ENCODE data around the gene LRRC27.
"Not testable (repeated sequence)": the region's sequence is repeated elsewhere in the genome, so short reads cannot be mapped to it uniquely, and the experiment has no call there.

The LRRC27 gene

DNA sequence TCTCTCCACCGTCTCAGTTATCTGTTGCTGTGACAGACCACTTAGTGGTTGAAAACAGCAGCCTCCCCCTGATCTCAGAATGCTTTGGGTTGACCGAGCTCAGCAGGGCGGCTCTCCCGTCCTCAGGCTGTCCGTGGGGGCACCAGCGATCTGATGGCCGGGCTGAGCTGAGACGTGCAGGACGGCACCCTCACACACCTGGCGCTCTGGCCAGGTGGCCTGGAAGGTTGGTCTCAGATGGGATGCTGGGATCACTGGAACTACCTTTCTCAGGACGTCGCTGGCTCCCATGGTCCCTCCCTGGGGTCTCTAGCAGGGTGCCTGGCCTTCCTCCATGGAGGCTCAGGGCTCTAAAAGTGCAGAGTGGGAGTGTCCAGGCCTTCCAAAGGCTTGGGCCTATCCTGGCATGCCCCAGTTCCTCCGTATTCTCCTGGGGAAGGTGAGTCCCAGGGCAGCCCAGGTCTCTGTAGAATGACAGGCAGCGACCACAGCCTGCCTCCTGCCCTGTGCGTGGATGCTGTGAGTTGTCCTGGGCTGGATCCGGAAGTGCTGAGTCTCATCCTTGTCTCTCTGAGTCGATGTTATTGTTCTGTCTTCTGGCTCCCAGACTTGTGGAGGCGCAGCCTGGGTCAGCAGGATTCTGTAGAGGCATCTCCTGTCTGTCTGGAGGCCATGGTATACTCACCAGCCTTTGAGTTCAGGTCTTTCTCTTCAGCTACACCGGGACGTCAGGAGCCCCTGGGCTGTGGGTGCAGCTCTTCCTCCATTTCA is 52.8 kb downstream of the LRRC27 start:
- no peaks in the 10 kb centered on the region for H3K9me3 Mint-ChIP-seq
- H3K27ac Mint-ChIP-seq (ENCODE audit: low read depth): peak overlapping the region; percentile 53
- no peaks in the 10 kb centered on the region for H3K27me3 Mint-ChIP-seq
- DNase-seq (ENCODE audit: low spot score in 2 of 2) (no peak), ATAC-seq (replicated peaks; ENCODE audit: extremely low read depth, poor library complexity, severe bottlenecking) (no peak)
- H3K4me1 Mint-ChIP-seq: peaks cover 17% of the 10 kb centered on the region
- H3K36me3 Mint-ChIP-seq (ENCODE audit: insufficient read depth): peaks cover 3% of the 10 kb centered on the region
- H3K4me3 Mint-ChIP-seq: no peak overlapping the region

GRCh38 chr10:132385389-132385667 is 53.3 kb downstream of the LRRC27 start:
- DNase-seq (ENCODE audit: low spot score in 2 of 2) (no peak), ATAC-seq (replicated peaks; ENCODE audit: extremely low read depth, poor library complexity, severe bottlenecking) (no peak)
- Mint-ChIP-seq H3K9me3 (no peaks in the 10 kb centered on the region), H3K36me3 (ENCODE audit: insufficient read depth) (peaks cover 3% of the 10 kb centered on the region), H3K4me1 (peaks cover 17% of the 10 kb centered on the region), H3K27ac (ENCODE audit: low read depth) (peak overlapping the region; percentile 53), H3K27me3 (no peaks in the 10 kb centered on the region), H3K4me3 (no peak overlapping the region)

DNA sequence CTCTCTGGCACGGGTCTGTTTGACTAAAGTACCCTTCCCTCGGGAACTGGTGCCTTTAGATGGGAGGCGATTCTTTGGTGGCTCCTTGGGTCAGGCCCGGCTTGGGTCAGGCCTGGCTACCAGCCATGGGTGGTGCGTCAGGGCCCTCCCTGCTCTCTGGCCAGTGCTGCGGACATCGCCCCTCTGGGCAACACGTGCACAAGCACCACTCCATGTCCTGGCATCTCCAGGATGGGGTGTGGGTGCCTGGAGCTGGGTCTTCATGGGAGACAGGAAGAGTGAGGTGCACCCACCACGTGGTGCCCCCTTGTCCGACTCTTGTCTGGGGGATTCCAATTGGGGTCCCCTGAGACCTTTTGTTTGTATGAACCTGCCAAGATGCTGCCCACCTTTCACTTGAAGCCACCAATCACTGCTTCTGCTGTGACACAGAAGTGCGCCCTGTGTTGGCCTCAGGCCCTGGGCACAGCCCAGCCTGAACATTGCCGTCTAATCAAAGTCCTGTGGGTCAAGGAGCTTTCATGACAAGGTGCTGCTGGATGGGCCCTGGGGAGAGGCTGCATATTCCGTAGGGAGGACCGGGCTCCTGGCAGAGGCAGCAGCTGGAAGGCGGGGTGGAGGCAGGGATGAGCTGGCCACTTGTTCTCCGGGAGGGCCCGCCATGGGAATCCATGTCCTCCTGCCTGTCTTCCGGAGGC is 53.9 kb downstream of the LRRC27 start:
- DNase-seq (ENCODE audit: low spot score in 2 of 2) (no peak), ATAC-seq (replicated peaks; ENCODE audit: extremely low read depth, poor library complexity, severe bottlenecking) (no peak)
- peaks cover 3% of the 10 kb centered on the region for H3K36me3 Mint-ChIP-seq (ENCODE audit: insufficient read depth)
- no peak overlapping the region for H3K4me3 Mint-ChIP-seq
- peak overlapping the region; percentile 53 for H3K27ac Mint-ChIP-seq (ENCODE audit: low read depth)
- H3K9me3 Mint-ChIP-seq: no peaks in the 10 kb centered on the region
- no peaks in the 10 kb centered on the region for H3K27me3 Mint-ChIP-seq
- H3K4me1 Mint-ChIP-seq: peaks cover 17% of the 10 kb centered on the region

DNA sequence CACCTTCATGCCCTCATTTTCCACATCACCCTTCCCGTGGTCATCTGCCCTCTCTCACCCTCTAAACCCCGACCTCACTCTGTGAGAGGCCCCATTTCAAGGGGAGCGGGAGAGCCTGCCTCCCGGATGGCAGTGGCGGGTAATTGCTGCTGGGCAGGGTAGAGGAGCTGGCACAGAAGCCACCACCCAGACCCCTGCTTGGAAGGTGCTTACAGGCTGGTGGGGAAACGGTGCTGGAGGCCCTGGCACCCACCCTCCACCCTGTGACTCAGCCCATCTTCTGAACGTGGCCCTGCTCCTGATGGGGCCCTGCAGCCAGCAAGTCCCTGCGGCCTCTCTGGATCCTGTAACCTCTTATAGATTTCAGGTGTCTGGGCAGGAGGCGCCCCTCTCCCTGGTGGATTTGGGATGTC is 54.4 kb downstream of the LRRC27 start:
- Mint-ChIP-seq H3K27me3 (no peaks in the 10 kb centered on the region), H3K4me3 (no peak overlapping the region)

DNA sequence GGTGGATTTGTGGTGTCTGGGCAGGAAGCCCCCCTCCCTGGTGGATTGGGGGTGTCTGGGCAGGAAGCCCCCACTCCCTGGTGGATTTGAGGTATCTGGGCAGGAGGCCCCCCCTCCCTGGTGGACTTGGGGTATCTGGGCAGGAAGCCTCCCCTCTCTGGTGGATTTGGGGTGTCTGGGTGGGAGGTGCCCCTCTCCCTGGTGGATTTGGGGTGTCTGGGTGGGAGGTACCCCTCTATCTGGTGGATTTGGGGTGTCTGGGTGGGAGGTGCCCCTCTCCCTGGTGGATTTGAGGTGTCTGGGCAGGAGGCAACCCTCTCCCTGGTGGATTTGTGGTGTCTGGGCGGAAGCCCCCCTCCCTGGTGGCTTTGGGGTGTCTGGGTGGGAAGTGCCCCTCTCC is 54.9 kb downstream of the LRRC27 start:
- ATAC-seq (replicated peaks; ENCODE audit: extremely low read depth, poor library complexity, severe bottlenecking); DNase-seq (ENCODE audit: low spot score in 2 of 2); H3K27me3 Mint-ChIP-seq; H3K36me3 Mint-ChIP-seq (ENCODE audit: insufficient read depth); H3K9me3 Mint-ChIP-seq; H3K4me3 Mint-ChIP-seq: not testable (repeated sequence)
- Mint-ChIP-seq H3K27ac (ENCODE audit: low read depth) (peak overlapping the region; percentile 44), H3K4me1 (peaks cover 12% of the 10 kb centered on the region)

More for the DNA sequence above, 54.4 kb downstream of the LRRC27 start:
- peaks cover 15% of the 10 kb centered on the region for H3K4me1 Mint-ChIP-seq
- H3K36me3 Mint-ChIP-seq (ENCODE audit: insufficient read depth): peaks cover 3% of the 10 kb centered on the region
- ATAC-seq (replicated peaks; ENCODE audit: extremely low read depth, poor library complexity, severe bottlenecking): no peak
- H3K27ac Mint-ChIP-seq (ENCODE audit: low read depth): no peak overlapping the region
- no peaks in the 10 kb centered on the region for H3K9me3 Mint-ChIP-seq
- no peak for DNase-seq (ENCODE audit: low spot score in 2 of 2)

GRCh38 chr10:132387764-132388210 is 55.8 kb downstream of the LRRC27 start:
- peaks cover 6% of the 10 kb centered on the region for H3K36me3 Mint-ChIP-seq (ENCODE audit: insufficient read depth)
- H3K4me3 Mint-ChIP-seq: peak overlapping the region; percentile 50
- DNase-seq (ENCODE audit: low spot score in 2 of 2) (peak; percentile 63 to 82), ATAC-seq (replicated peaks; ENCODE audit: extremely low read depth, poor library complexity, severe bottlenecking) (peak; percentile 71)
- no peaks in the 10 kb centered on the region for H3K27me3 Mint-ChIP-seq
- peaks cover 8% of the 10 kb centered on the region for H3K9me3 Mint-ChIP-seq
- peaks cover 3% of the 10 kb centered on the region for H3K4me1 Mint-ChIP-seq
- peak overlapping the region; percentile 44 for H3K27ac Mint-ChIP-seq (ENCODE audit: low read depth)

DNA sequence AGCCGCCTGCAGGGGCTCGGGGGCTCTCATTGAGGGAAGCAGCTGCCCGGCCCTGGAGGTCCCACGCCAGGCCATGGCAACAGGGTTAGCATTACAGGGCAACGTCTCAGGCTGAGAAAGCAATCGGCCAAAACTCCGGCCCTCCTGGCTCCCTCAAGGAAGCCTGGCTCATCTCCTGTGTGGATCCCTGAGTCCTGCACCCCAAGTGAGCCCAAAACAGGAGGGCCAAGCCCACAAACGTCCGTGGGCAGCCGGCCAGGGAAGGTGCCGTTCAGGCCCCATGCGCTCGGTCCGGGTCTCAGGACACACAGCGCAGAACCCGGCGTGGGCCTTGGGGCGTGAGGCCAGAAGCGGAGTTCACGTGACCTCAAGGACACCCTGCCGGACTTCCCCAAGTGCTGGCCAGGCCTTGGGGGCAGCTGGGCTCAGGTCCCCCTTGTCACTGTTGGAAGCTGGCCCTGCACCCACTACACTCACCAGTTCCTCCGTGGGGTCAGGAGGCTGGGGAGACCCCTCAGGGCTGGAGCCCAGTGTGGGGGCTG is 57.0 kb downstream of the LRRC27 start:
- H3K36me3 Mint-ChIP-seq (ENCODE audit: insufficient read depth): peaks cover 8% of the 10 kb centered on the region
- H3K9me3 Mint-ChIP-seq: peaks cover 8% of the 10 kb centered on the region
- DNase-seq (ENCODE audit: low spot score in 2 of 2) (no peak), ATAC-seq (replicated peaks; ENCODE audit: extremely low read depth, poor library complexity, severe bottlenecking) (no peak)
- H3K4me3 Mint-ChIP-seq: peak overlapping the region; percentile 19
- no peaks in the 10 kb centered on the region for H3K4me1 Mint-ChIP-seq
- peak overlapping the region; percentile 32 for H3K27ac Mint-ChIP-seq (ENCODE audit: low read depth)
- no peaks in the 10 kb centered on the region for H3K27me3 Mint-ChIP-seq

GRCh38 chr10:132389433-132390169 is 57.6 kb downstream of the LRRC27 start:
- H3K4me3 Mint-ChIP-seq: peak overlapping the region; percentile 19
- no peaks in the 10 kb centered on the region for H3K27me3 Mint-ChIP-seq
- H3K9me3 Mint-ChIP-seq: peaks cover 8% of the 10 kb centered on the region
- H3K36me3 Mint-ChIP-seq (ENCODE audit: insufficient read depth): peaks cover 6% of the 10 kb centered on the region
- no peaks in the 10 kb centered on the region for H3K4me1 Mint-ChIP-seq
- DNase-seq (ENCODE audit: low spot score in 2 of 2) (no peak), ATAC-seq (replicated peaks; ENCODE audit: extremely low read depth, poor library complexity, severe bottlenecking) (no peak)
- H3K27ac Mint-ChIP-seq (ENCODE audit: low read depth): peak overlapping the region; percentile 32

DNA sequence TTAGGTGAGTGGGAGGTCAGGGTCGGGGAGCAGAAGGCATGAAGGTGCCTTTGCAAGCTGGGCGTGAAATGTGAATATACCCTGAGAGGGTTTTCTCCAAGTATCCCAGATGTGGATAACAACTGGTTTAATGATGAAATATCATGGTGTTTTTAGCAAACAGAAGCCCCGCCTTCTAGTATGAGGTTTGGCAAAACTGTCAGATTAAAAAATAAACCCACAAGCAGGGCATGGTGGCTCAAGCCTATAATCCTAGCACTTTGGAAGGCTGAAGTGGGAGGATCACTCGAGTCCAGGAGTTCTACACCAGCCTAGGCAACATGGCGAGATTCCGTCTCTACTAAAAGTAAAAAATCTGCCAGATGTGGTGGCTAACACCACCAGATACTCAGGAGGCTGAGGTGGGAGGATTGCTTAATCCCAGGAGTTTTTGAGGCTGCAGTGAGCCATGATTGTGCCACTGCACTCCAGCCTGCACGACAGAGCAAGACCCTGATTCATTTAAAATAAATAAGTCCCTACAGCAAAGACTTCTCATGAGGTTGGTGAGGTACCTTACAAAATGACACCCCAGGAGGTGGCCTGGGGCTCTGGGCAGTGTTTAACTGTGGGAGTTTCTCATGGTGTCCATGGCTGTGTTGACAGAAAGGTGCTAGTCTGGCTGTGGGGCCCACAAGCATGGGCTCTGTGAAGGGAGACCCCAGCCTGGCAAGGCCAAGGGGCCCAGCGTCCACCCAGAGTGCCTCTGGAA is 58.4 kb downstream of the LRRC27 start:
- no peak for DNase-seq (ENCODE audit: low spot score in 2 of 2)
- Mint-ChIP-seq H3K4me3 (no peak overlapping the region), H3K27me3 (no peaks in the 10 kb centered on the region), H3K4me1 (no peaks in the 10 kb centered on the region), H3K9me3 (peaks cover 8% of the 10 kb centered on the region), H3K27ac (ENCODE audit: low read depth) (no peak overlapping the region), H3K36me3 (ENCODE audit: insufficient read depth) (peaks cover 6% of the 10 kb centered on the region)
- no peak for ATAC-seq (replicated peaks; ENCODE audit: extremely low read depth, poor library complexity, severe bottlenecking)

DNA sequence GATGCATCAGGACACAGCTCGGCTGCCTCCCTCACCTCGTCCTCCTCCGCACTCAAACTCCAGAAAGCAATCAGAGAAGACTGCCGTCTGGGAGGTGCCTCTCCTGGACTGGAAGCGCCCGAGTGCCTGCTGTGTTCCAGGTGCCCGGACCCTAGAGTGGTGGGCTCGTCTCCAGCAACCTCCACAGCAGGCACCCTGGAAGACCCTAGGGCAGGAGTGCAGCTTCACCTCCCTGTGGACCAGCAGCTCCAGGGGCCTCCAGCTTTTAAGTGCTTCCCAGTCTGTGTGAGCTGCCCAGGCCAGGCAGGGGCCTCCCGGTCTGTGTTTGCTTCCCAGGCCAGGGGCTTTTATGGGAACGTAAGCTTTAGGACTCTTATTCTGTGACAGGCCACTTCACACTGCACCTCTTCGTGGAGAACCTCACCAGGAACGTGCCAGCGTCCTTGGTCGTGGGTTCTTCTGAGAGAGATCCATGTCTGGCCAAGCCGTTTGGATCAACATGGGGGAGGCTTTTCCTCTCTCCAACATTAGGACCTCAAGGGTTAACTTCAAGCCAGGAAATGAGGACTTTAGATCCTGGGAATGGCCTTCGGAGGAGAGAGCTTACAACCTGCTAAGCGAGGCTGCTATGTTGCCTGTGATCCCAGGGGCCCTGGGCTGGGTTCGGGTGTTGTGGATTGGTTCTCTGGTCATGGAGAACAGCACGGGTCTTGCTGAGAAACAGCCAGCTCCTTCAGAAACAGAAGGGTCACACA is 59.1 kb downstream of the LRRC27 start:
- Mint-ChIP-seq H3K4me3 (no peak overlapping the region), H3K4me1 (no peaks in the 10 kb centered on the region), H3K27ac (ENCODE audit: low read depth) (no peak overlapping the region), H3K9me3 (peaks cover 8% of the 10 kb centered on the region), H3K36me3 (ENCODE audit: insufficient read depth) (peaks cover 6% of the 10 kb centered on the region), H3K27me3 (no peaks in the 10 kb centered on the region)
- ATAC-seq (replicated peaks; ENCODE audit: extremely low read depth, poor library complexity, severe bottlenecking) (no peak), DNase-seq (ENCODE audit: low spot score in 2 of 2) (no peak)

DNA sequence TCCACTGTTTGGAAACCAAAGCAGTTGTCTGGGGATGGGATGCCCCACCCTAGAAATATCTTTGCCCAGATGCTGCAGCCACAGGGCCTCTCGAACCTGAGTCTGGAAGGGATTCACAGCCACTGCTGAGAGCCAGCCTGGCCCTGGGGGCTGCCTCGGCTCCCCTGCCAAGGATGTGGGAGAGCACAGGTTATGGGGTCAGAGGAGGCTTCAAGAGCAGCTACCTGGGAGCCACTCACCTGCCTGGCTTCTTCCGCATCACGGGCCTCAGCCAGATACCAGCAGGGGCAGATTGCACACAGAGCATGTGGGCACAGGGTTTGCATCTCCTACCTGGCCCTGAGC is 59.7 kb downstream of the LRRC27 start:
- H3K4me3 Mint-ChIP-seq: no peak overlapping the region
- H3K4me1 Mint-ChIP-seq: no peaks in the 10 kb centered on the region
- H3K27me3 Mint-ChIP-seq: no peaks in the 10 kb centered on the region
- peaks cover 8% of the 10 kb centered on the region for H3K9me3 Mint-ChIP-seq
- no peak for DNase-seq (ENCODE audit: low spot score in 2 of 2)
- ATAC-seq (replicated peaks; ENCODE audit: extremely low read depth, poor library complexity, severe bottlenecking): no peak
- H3K27ac Mint-ChIP-seq (ENCODE audit: low read depth): peak overlapping the region; percentile 6
- peaks cover 6% of the 10 kb centered on the region for H3K36me3 Mint-ChIP-seq (ENCODE audit: insufficient read depth)

All from central memory CD8-positive, alpha-beta T cell (primary cell).